Neural progenitor cell (in vitro differentiated cells): Measurements from ENCODE around the gene CSDE1.

ENCODE experiments used
- EZH2 ChIP-seq: fragments of 200-600 bp; sonication (generic); IDR thresholded peaks from 2 replicates; pipeline ENCODE4 v1.6.1; 2017; ENCODE audit warnings: antibody characterized with exemption, mild to moderate bottlenecking, moderate library complexity
- TF ChIP-seq, protein P1 (sequence below): fragments of 200-600 bp; sonication (generic); IDR thresholded peaks from 2 replicates; pipeline ENCODE4 v1.5.1; 2017; ENCODE audit warnings: antibody characterized with exemption, mild to moderate bottlenecking

DNA sequence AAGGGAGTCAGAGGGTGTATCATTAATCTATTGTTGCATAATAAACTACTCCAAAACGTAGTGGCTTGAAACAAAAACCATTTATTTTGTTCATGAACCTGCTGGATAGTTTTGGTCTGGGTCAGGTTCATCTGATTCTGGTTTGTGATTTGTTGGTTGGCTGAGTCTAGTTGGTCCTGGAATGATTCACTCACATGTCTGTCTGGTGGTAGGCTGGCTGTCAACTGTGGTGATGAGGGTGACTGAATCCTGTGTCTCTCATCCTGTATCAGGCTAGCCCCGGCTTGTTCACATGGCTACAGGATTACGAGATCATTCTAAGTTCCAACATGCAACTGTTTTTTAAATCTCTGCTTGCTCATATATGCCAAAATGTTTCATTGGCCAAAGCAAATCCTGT is 45.2 kb upstream of the CSDE1 start:
- TF ChIP-seq, protein P1, sequence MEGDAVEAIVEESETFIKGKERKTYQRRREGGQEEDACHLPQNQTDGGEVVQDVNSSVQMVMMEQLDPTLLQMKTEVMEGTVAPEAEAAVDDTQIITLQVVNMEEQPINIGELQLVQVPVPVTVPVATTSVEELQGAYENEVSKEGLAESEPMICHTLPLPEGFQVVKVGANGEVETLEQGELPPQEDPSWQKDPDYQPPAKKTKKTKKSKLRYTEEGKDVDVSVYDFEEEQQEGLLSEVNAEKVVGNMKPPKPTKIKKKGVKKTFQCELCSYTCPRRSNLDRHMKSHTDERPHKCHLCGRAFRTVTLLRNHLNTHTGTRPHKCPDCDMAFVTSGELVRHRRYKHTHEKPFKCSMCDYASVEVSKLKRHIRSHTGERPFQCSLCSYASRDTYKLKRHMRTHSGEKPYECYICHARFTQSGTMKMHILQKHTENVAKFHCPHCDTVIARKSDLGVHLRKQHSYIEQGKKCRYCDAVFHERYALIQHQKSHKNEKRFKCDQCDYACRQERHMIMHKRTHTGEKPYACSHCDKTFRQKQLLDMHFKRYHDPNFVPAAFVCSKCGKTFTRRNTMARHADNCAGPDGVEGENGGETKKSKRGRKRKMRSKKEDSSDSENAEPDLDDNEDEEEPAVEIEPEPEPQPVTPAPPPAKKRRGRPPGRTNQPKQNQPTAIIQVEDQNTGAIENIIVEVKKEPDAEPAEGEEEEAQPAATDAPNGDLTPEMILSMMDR = no peak
- no peak for TF ChIP-seq EZH2
